Effector CD4-positive, alpha-beta T cell (primary cell): Measurements from ENCODE around the gene XAGE3.

Source experiments
- DNase-seq: peaks from one replicate; pipeline ENCODE4 v3.0.0-alpha.2; 2020

Gene XAGE3

GRCh38 chrX:52839137-52839536, 28.7 kb downstream of the XAGE3 start:
- DNase-seq, result no peak

GRCh38 chrX:52830551-52830950, 37.3 kb downstream of the XAGE3 start:
- no peak for DNase-seq

GRCh38 chrX:52824608-52825007, 43.3 kb downstream of the XAGE3 start:
- DNase-seq, result no peak

GRCh38 chrX:52821079-52821760, 46.7 kb downstream of the XAGE3 start:
- no peak for DNase-seq

GRCh38 chrX:52819788-52820187, 48.1 kb downstream of the XAGE3 start:
- no peak for DNase-seq
